ENCODE data around the gene PGA3.
"Not testable (repeated sequence)": the region's sequence is repeated elsewhere in the genome, so short reads cannot be mapped to it uniquely, and the experiment has no call there.

Gene PGA3

DNA sequence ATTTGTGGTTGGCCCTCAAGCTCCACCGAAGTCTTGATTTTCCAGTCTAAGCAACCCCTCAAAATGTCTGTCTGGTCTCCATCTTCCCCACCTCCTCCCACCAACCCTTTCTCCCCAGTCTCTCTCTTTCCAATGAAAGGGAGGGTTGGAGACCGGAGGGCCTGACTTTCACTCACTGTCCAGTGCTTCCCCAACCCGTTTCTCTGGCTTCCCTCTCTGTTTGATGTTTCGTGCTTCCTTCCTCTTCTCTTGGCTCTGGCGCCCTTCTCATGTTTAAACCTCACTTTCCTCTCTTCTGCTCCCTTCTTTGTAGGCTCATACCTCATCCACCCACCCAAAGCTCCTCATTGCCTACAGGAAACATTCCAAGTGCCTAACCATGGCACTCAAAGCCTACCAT is 31.0 kb upstream of the PGA3 start:
- no peak for DNase-seq

DNA sequence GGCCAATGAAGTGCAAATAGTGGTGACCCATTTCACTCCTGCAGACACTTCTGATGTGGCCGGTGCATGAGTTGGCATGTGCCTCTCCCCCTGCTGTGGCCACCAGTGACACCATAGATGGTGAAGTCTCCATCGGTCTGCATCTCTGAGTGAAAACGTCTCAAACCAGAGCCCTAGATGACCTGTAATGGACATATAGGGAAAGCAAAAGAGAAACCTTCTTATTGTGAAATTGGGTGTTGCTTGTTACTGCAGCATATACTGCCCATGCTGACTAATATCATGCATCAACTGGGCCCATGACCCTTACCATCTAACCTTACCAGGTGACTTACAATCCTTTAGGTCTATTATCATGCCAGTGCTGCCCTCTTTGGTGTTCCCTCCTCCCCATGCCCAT is 30.4 kb upstream of the PGA3 start:
- no peak for DNase-seq

DNA sequence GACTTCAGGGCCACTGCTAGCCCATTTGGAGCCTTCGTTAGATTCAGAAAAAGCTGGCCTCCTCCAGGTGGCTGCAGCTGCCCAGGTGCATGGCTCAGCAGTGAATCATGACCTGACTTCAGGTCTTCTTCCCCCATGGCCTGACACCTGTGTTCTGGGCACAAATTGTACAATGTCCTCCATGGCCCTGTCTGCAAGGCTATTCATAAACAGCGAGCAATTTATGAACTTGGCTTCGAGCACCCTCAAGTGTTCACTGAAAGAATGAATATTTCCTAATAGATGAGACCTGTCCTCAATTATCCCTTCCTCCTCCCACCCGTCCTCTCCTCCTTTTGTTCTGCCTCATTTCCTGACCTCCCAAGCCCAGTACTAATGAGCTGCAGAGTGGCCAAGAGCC is 29.9 kb upstream of the PGA3 start:
- DNase-seq: no peak

DNA sequence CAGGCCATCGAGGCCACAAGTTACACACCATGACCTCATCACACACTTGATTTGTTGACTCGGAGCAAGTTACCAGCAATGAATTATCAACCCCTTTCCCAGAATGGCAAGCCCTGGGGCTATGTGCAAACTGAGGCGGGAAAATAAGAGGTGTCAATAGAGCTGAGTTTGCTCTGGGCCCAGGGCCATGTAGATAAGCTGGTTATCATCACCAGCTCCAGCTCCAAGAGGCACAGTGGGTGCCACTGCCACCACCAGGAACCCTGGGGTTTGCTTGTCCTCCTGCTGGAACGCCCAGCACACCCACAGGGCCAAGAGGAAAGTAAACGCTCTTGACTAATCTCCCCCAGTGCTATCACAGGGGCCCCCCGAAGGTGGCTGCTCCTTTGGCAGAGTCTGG is 29.0 kb upstream of the PGA3 start:
- no peak for DNase-seq

DNA sequence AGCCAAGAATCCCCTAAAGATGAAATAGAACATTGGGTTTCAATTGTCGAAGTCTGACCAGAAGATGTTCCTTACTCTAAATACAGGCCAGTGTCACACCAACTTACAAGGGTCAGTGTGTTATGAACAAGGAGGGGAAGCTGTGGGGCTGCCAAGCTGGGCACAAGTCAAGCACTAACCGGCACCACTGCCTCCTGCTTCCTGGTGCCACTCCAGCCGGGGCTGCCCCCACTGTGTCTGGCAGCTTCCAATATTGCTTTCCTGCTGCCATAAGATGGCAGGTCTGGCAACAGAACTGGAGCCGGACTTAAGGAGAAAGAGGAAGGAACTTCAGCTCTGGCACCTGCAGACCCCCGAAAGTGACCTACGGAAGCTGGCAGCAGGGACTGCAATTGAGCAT is 28.4 kb upstream of the PGA3 start:
- no peak for DNase-seq

DNA sequence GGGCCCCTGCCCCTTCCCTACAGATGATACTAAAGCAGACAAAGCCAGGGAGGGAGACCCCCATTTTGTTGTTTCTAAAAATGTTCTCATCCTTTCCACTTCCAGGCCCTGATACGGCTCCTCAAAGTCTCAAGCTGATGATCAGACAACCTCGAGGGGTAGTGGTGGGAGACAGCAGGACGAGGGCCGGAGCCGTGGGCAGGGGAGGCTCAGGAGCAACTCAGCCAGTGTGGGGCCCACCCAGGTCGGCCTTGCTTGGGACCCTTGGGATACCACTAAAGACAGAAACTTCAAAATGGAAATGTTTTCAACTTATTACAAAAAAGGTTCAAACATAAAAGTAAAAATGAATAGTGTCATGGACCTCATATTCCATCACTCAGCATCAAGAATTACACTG is 26.9 kb upstream of the PGA3 start:
- DNase-seq: no peak

DNA sequence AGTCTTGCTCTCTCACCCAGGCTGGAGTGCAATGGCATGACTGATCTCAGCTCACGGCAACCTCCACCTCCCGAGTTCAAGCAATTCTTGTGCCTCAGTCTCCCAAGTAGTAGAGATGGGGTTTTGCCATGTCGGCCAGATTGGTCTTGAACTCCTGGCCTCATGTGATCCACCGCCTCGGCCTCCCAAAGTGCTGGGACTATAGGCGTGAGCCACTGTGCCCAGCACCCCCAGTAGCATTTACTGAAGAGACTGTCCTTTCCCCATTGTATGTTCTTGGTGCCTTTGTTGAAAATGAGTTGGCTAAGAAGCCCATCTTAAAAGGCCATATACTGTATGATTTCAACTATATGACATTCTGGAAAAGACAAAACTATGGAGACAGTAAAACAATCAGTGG is 23.1 kb upstream of the PGA3 start:
- DNase-seq: not testable (repeated sequence)

DNA sequence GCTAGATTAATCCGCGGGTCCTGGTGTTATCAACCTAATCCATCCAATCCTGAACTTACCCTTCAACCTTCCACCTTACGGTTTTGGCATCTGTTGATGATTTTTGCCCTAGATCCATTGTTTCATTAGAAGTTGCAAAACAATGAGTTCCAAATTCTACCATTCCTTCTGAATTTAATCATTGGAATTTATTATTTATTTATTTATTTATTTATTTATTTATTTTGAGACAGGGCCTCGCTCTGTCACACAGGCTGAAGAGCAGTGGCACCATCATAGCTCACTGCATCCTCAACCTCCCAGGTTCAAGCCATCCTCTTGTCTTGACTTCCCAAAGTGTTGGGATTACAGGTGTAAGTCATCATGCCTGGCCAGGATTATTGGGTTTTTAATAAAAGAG is 21.8 kb upstream of the PGA3 start:
- no peak for DNase-seq

DNA sequence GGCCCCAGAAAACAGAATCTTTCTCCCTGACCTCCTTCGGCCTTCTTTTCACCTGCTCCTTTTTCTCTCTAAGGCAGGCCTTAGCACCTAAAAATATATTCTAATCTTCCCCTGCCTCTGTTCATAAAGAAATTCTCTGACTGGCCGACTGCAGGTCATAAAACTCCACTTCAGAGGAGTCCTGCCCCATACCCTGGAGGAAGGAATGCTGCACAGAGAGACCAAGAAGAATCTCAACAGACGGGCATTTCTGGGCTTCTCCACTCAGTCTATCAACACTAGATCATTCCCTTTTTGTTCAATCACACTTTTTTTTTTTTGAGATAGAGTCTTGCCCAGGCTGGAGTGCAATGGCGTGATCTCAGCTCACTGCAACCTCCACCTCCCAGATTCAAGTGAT is 19.7 kb upstream of the PGA3 start:
- DNase-seq: no peak

DNA sequence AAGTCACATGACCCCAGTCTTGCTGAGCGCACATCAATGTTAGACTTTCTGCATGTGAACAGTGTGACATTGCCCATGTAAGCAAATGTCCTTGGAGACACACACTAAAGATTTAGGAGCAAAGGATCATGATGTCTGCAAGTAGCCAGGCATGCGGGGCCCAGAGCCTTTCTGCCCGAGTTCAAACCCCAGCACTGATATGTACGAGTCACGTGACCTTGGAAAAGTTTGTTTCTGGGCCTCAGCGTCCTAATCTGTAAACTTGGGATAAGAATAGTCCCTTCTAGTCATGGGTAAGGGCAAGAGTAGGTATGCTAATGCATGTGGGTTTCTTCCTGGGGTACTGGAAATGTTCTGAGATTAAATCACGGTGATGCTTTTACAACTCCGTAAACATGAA is 16.8 kb upstream of the PGA3 start:
- DNase-seq: no peak

DNA sequence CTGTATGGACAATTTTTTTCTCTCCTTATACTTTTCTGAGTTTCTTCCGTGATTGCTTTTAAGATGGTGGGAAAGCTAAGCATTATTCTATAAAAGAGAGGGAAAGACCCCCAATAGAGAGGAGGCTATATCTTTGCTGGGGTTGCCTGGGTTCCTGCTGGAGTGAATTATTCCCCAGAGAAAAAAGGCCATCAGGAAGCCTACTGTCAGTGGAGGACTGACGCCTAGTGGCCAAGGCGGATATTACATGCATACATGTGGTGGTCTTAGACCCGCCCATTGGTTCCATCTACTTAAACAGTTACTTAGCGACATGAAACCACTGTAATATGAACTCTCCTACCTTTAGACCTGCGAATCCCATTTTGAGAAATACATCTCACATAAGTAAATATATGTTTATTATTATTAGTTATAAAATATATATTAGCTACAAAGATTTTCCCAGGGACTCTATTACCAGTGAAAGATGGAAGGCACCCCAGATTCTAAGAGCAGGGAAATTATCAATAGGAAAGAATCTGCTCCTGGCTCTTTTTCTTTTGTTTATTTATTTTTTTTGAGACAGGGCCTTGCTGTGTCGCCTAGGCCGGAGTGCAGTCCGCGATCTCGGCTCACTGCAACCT is 15.7 kb upstream of the PGA3 start:
- DNase-seq: peak; percentile 27 to 48

DNA sequence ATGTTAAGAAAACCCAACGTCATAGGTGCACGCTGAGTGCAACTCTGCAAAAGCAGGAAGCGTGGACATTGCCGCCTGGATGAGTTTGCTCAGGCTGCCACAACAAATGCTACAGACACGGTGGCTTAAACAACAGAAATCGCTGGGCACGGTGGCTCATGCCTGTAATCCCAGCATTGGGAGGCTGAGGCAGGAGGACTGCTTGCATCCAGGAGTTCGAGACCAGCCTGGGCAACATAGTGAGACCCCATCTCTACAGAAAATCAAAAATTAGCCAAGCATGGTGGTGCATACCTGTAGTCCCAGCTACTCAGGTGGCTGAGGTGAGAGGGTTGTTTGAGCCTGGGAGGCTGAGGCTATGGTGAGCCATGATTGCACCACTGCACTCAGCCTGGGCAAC is 13.4 kb upstream of the PGA3 start:
- no peak for DNase-seq

DNA sequence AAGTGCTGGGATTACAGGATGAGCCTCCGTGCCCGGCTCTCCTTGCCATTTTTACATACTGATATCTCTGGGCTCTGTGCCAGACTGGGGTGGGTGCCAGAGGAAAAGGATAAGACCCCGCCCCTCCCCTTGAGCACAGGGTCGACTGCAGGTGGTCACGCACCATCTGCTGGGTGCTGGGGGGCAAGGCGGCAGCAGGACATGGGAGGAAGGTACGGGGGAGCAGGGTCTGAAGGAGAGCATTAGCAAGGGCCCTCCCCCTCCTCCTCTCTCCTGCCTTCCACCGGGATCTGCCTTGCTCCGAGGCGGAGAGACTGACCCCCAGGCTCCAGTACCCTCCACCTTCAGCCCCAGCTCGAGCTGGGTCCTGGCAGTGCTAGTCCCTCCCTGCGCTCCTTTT is 9.7 kb upstream of the PGA3 start:
- no peak for DNase-seq

DNA sequence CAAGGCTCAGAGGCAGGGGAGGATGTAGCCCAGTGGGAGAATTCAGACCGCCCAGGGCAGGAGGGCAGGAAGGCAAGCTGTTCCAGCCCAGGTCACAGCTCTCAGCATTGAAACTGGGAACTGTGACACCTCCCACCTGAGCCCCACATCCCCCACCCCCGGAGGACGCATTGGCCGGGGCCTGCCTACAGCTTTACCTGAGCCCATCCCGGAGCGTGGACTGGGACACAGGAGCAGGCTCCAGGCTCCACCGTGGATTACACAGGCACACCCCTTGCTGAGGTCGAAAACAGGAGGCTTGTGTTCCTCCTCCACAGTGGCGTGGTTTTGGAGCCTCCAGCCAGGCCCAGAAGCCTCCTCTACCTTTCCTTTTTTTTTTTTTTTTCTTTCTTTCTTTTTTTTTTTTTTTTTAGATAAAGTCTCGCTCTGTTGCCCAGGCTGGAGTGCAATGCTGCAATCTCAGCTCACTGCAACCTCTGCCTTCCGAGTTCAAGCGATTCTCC is 9.1 kb upstream of the PGA3 start:
- DNase-seq: no peak

DNA sequence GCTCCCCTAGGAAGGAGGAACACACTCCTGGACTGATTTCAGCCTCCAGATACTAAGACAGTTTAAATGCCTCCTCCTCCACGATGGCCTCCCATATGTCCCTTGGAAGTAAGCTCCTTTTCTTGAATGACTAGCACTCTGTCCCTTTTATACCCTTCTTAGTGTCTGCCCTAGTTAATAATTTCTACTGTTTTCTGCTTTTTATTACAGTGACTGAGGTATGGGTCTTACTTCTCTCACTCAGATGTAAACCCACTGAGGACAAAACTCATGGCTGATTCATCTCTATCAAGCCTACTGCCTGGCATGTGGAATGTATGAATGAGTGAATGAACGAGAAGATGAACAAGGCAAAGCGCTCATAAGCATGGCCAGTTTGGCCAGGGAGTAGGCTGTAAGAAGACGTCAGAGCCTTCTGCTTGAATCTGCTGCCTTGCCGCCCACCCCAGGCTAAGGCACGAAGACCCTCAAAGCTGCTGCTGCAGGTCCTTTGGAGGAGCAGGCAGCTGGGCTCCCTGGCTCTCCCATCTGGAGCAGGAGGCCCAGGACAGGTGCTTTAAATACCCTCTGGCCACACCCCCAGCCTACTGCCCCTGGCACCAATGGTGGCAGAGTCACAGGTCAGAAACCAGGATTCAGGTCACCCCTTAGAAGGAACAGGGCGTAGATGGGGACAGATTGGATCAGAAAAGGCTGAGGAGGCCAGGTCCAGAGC is 8.2 kb upstream of the PGA3 start:
- no peak for DNase-seq

DNA sequence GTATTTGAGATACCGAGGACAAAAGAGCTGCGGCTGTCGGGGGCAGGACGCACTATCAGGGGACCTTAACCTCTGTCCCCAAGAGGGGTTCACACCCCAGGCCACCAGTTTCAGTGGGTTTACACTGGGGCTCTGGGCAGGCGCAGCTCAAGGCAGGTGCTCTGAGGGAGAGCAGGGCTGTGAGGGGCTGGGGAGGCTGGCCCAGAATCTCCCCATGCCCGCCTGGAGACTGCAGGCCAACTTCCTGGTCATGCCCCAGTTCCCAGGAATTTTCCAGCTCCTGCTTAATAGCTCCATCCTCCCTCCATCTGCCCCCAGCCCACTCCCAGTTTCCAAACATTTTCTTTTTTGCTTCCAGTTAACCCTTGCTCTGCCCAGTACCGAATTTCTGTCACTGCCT is 7.6 kb upstream of the PGA3 start:
- no peak for DNase-seq

DNA sequence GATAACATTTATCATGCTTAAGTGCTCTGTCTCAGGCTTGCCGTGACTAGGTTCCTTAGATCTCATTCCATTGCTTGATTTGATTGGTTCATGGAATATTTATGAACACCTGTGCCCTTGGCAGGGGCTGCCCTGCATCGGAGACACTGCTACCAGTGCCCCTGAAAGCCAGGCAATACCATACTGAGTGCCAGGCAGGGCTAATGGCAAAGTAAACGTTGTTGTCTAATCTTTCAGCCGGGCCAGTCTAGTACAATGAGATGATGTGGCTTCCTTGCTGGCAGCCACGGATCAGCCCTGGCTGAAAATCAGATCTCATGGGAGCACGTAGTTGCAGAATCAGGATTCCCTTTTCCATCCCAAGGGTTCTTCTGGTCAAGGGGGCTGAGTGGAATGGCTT is 5.0 kb upstream of the PGA3 start:
- no peak for DNase-seq

DNA sequence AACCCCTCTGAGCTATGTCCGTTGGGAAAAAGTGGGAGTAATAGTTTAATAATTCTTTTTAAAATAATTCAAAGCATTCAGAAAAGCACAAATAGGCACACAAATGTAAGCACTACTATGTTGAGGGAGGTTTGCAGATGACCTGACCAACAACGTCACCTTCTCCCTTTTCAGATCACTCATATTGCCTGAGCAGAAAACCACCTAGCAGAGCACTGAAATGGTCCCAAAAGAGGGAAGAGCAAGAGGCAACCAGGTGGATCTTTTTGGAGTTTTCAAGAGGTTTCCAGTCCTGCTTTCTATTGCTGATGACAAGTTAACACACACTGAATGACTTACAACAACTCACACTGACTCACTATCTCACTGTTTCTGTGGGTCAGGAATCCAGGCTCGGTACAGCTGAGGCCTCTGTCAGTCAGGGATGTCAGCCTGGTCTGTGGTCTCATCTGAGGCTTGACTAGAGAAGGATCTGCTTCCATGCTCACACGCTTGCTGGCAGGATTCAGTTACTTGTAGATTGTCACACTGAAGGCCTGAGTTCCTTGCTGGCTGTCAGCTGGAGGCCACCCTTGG is 4.3 kb upstream of the PGA3 start:
- DNase-seq: no peak

DNA sequence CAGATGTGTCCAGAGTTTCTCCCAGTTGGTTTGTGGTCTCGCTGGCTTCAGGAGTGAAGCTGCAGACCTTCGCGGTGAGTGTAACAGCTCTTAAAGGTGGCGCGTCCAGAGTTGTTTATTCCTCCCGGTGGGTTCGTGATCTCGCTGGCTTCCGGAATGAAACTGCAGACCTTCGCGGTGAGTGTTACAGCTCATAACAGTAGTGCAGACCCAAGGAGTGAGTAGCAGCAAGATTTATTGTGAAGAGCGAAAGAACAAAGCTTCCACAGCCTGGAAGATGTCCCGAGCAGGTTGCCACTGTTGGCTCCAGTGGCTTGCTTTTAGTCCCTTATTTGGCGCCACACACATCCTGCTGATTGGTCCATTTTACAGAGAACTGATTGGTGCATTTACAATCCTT is 1.8 kb upstream of the PGA3 start:
- no peak for DNase-seq

DNA sequence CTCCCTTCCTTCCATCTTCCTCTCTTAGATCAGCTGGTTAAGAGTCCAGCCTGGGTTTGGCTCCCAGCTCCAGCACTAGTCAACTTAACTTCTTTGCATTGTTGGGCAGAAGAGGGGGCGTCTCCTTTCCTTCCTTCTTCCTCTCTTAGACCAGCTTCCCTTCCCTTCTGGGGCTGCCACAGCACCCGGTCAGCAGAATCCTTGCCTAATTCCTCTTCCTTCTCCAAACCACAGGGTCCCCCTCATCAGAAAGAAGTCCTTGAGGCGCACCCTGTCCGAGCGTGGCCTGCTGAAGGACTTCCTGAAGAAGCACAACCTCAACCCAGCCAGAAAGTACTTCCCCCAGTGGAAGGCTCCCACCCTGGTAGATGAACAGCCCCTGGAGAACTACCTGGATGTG is 558 bp downstream of the PGA3 start:
- DNase-seq: not testable (repeated sequence)

DNA sequence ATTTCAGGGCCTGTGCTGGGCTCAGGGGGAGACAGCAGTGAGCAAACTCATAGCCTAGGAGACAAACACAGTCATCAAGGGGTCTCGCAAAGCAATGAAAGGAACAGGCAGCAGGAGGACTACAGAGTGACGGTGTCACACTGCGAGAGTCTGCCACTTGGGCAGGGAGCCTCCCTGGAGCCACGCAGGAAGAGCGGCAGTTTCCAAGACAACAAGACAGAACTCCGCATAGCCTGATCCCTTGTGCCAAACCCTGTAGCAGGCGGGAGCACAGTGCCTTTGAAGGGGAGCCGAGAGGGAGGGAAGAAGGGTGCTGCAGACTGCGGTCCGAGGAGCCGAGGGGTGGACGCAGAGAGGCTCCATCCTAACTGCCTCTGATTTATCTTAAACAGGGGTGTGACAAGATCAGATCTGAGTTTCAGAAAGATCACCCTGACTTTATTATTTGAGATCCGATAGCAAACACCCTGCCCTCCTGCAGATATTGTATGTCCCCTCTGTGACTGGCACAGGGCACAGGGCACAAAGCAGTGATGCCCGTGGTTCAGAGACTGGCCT is 1.3 kb downstream of the PGA3 start:
- not testable (repeated sequence) for DNase-seq

DNA sequence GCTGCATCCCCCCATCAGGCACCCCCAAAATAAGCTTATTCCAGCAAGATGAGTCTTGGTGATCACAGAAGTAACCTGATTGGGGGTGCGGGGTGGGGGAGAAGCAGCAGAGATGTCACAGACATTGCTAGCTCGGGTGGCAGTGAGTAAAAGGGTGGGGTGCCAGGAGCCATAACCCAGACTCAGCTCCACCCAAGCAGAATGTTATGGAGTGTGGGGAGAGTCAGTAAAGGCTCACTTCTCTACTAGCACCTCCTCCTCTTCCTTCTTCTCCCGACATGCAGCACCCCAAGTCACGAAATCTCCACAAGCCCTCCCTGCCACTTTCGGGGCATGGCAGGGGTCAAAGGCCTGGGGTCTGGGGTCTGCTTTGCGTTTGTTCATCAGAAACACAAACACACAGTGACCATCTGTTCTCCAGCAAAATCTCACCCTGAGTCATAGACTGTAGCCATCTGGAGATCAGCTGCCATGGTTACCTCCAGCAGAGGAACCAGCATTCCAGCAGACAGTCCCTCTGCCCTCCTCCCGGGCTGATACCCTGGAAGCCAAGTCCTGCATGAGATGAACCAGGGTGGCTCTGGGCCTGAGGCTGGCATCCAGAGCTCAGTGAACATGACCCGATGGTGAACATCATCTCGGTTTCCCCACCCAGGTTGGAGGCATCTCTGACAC is 4.5 kb downstream of the PGA3 start:
- not testable (repeated sequence) for DNase-seq

DNA sequence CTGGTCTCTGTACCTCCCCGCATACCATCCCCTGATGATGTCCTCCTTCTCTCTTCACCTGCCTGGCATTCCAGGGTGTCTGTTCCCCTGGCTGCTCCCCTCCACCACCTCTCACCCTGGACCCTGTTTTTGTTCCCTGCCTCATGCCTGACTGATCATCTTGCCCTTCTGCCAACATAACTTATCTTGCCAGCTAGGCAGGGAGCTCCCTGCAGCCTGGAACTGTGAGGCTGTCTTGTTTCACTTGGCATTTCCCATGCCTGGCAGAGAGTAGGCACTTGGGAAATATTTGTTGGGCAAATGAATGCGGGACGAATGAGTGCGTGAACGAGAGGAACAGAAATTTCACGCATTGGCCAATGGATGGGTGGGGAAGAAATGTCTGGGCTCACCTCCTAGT is 7.3 kb downstream of the PGA3 start:
- not testable (repeated sequence) for DNase-seq

Measured in AML-193 (cell line).